Gastroesophageal sphincter (tissue), 4 donors: ENCODE results near the gene PAM. TPM values are rescaled to one million over a fixed set of nuclear protein-coding genes. Genes with fewer than 3 reads are reported as not detected.

Experiments
- ATAC-seq: fragments of 150-250 bp; one replicate; pipeline ENCODE4 v1.9.1; 2016; ENCODE audit warnings: mild to moderate bottlenecking, moderate library complexity
- H3K27ac ChIP-seq, 4 donors: fragments of 200-600 bp; sonication (generic) in 3 of 4; 1 replicate in 3 of 4; 2 replicates in 1 of 4; pipeline ENCODE4 v1.5.1; 2016 to 2019
- H3K27me3 ChIP-seq: fragments of 200-600 bp; sonication (generic); one replicate; pipeline ENCODE4 v1.5.1; 2019
- H3K36me3 ChIP-seq, 2 donors: fragments of 200-600 bp; sonication (generic); one replicate each; pipeline ENCODE4 v1.5.1; 2019; ENCODE audit warnings: control low read depth in 1 of 2
- H3K4me1 ChIP-seq, 3 donors: fragments of 200-600 bp; sonication (generic); 1 replicate in 2 of 3; 2 replicates in 1 of 3; pipeline ENCODE4 v1.5.1; 2016 to 2019; ENCODE audit warnings: control low read depth in 2 of 3
- H3K4me3 ChIP-seq, 2 donors: fragments of 200-600 bp; sonication (generic); one replicate each; pipeline ENCODE4 v1.5.1; 2019; ENCODE audit warnings: mild to moderate bottlenecking in 1 of 2, moderate library complexity in 1 of 2
- H3K9me3 ChIP-seq, 3 donors: fragments of 200-600 bp; sonication (generic); one replicate each; pipeline ENCODE4 v1.5.1; 2017 to 2019; ENCODE audit warnings: control low read depth in 2 of 3
- EP300 ChIP-seq: sonication (generic); formaldehyde crosslinking; IDR thresholded peaks from one replicate; pipeline ENCODE4 v1.6.1; 2017; ENCODE audit warnings: antibody characterized with exemption, mild to moderate bottlenecking
- POLR2A ChIP-seq, 2 donors: fragments of 450-650 bp; IDR thresholded peaks; one replicate each; pipeline ENCODE4 v1.6.1; 2017; ENCODE audit warnings: antibody characterized with exemption in 2 of 2, mild to moderate bottlenecking in 2 of 2, moderate library complexity in 1 of 2
- POLR2AphosphoS5 ChIP-seq: sonication (generic); formaldehyde crosslinking; IDR thresholded peaks from one replicate; pipeline ENCODE4 v1.6.1; 2017; ENCODE audit warnings: antibody characterized with exemption
- WGBS, 2 donors: methylation state at CpG; one replicate each; pipeline ENCODE4 v1.1.5; 2018; ENCODE audit warnings: low coverage in 1 of 2; 5-methylcytosine and 5-hydroxymethylcytosine counted together
- total RNA-seq, 4 donors: library from RNA; depleted of rRNA; stranded (reverse); fragments of >200 nt; gene quantifications; one replicate each; pipeline ENCODE4 v1.1.0, GENCODE V29; 2016
- TF ChIP-seq, protein P1 (sequence below), 4 experiments: fragments of 200-600 bp in 2 of 4; fragments of 450-650 bp in 2 of 4; sonication (generic) in 1 of 4; IDR thresholded peaks; one replicate each; pipeline ENCODE4 v1.5.1; 2017 to 2019; ENCODE audit warnings: antibody characterized with exemption in 4 of 4, mild to moderate bottlenecking in 2 of 4, moderate library complexity in 2 of 4

The PAM gene
- total RNA-seq, 4 donors from 2014 or later = 247 to 404 (median 311) TPM

DNA sequence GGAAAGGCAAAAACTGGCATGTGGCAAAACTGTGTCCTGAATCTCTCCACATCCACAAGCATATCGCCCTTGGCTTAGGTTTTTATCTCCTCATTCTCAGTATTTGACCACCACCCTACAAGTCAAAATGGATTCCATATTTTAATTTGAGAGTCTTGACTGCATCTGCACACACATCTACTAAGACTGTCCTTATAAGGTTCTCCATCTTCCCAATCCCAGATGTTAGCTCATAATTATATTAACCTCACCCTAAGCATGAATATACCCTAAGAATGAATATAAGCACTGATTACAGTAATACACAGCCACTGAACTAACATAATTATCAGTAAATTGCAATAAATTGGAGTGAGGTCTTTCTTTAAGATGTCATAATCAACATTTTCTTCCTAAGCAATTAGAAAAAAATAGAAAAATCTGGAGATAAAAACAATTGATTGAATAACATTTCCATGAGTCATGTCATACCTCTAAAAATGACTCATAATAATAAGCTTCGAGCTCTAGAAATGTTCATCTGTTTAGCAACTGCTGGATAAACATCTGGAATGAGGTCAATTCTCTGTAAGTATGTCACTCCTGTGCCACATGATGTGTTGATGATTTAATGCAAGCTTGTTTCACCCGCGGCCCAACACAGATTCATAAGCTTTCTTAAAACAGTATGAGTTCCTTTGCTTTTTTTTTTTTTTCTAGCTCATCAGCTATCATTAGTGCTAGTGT, 39.9 kb upstream of the PAM start:
- 48 to 55% methylated on average over 4 of the region's 4 CpGs for WGBS, 2 donors
- ATAC-seq = peak; percentile 68
- Histone ChIP-seq H3K36me3 (no peaks in the 10 kb centered on the region), H3K4me3 (no peak overlapping the region), H3K9me3 (no peaks in the 10 kb centered on the region), H3K4me1 (no peaks in the 10 kb centered on the region), H3K27ac (peak overlapping the region in 1 of 4 donors; percentile 19), H3K27me3 (no peaks in the 10 kb centered on the region)
- TF ChIP-seq POLR2AphosphoS5 = no peak
- no peak for TF ChIP-seq EP300
- TF ChIP-seq, protein P1, sequence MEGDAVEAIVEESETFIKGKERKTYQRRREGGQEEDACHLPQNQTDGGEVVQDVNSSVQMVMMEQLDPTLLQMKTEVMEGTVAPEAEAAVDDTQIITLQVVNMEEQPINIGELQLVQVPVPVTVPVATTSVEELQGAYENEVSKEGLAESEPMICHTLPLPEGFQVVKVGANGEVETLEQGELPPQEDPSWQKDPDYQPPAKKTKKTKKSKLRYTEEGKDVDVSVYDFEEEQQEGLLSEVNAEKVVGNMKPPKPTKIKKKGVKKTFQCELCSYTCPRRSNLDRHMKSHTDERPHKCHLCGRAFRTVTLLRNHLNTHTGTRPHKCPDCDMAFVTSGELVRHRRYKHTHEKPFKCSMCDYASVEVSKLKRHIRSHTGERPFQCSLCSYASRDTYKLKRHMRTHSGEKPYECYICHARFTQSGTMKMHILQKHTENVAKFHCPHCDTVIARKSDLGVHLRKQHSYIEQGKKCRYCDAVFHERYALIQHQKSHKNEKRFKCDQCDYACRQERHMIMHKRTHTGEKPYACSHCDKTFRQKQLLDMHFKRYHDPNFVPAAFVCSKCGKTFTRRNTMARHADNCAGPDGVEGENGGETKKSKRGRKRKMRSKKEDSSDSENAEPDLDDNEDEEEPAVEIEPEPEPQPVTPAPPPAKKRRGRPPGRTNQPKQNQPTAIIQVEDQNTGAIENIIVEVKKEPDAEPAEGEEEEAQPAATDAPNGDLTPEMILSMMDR (IDR thresholded peaks at IDR 0.05) = no peak

- H3K4me1 ChIP-seq = no peaks in the 10 kb centered on the region
- no peak for TF ChIP-seq POLR2A (IDR thresholded peaks at IDR 0.05)
- TF ChIP-seq EP300 = no peak
- TF ChIP-seq, protein P1 (IDR thresholded peaks at IDR 0.05) = no peak
- no peak for ATAC-seq
- H3K4me3 ChIP-seq = no peak overlapping the region
- H3K27me3 ChIP-seq = no peaks in the 10 kb centered on the region
- H3K9me3 ChIP-seq = no peaks in the 10 kb centered on the region
- H3K27ac ChIP-seq = no peak overlapping the region
- H3K36me3 ChIP-seq = no peaks in the 10 kb centered on the region
- 96 to 98% methylated on average over 4 to 5 of the region's 5 CpGs for WGBS, 2 donors
Observed at GRCh38 chr5:102716017-102716416, 39.1 kb upstream of the PAM start.

GRCh38 chr5:102718819-102719218, 36.3 kb upstream of the PAM start:
- Histone ChIP-seq H3K36me3 (no peaks in the 10 kb centered on the region), H3K9me3 (no peaks in the 10 kb centered on the region), H3K27ac (no peak overlapping the region), H3K27me3 (no peaks in the 10 kb centered on the region), H3K4me1 (no peaks in the 10 kb centered on the region), H3K4me3 (no peak overlapping the region)
- 39 to 65% methylated on average over 4 of the region's 4 CpGs for WGBS, 2 donors
- no peak for ATAC-seq
- TF ChIP-seq POLR2A (IDR thresholded peaks at IDR 0.05) (no peak), EP300 (no peak), POLR2AphosphoS5 (no peak)
- TF ChIP-seq, protein P1 (IDR thresholded peaks at IDR 0.05) = no peak

GRCh38 chr5:102719886-102720285, 35.2 kb upstream of the PAM start:
- no peak for TF ChIP-seq POLR2AphosphoS5
- TF ChIP-seq, protein P1 (IDR thresholded peaks at IDR 0.05) = no peak
- TF ChIP-seq POLR2A (IDR thresholded peaks at IDR 0.05) = no peak
- no peak for TF ChIP-seq EP300
- WGBS, 2 donors = 53 to 79% methylated on average over 1 of the region's 1 CpG
- H3K4me3 ChIP-seq = no peak overlapping the region
- H3K4me1 ChIP-seq = no peaks in the 10 kb centered on the region
- H3K27me3 ChIP-seq = no peaks in the 10 kb centered on the region
- no peaks in the 10 kb centered on the region for H3K9me3 ChIP-seq
- H3K27ac ChIP-seq = no peak overlapping the region
- ATAC-seq = no peak
- H3K36me3 ChIP-seq = no peaks in the 10 kb centered on the region

DNA sequence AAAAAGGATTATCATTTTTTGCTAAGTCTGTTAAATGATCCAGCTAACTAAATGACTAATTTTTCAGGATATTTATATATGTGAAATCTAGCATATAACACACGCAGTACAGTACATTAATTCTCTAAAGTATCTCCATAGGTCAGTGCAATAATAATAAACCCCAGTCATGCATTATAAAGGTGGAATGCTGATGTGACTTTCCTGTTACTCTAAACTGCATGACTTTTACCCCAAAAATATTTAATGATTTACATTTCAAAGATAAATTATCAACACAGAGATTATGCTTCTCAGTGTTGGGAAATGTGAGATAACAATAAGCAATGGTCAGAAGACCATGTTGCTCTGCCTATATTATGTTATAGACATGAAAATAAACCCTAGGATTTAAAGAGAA, 34.1 kb upstream of the PAM start:
- H3K4me3 ChIP-seq = no peak overlapping the region
- H3K36me3 ChIP-seq = no peaks in the 10 kb centered on the region
- no peak overlapping the region for H3K27ac ChIP-seq
- H3K9me3 ChIP-seq = no peaks in the 10 kb centered on the region
- TF ChIP-seq, protein P1 (IDR thresholded peaks at IDR 0.05) = no peak
- no peak for TF ChIP-seq EP300
- no peak for TF ChIP-seq POLR2AphosphoS5
- no peak for TF ChIP-seq POLR2A (IDR thresholded peaks at IDR 0.05)
- no peaks in the 10 kb centered on the region for H3K27me3 ChIP-seq
- 50% methylated on average over 1 of the region's 1 CpG for WGBS, 2 donors
- no peaks in the 10 kb centered on the region for H3K4me1 ChIP-seq
- ATAC-seq = no peak
